GDM1 (cell line): ENCODE data around the gene PYCR2.

ENCODE experiments used
- DNase-seq: peaks from one replicate; lab custom pipeline; 2025; lab: John Stamatoyannopoulos, UW

Gene PYCR2

DNA sequence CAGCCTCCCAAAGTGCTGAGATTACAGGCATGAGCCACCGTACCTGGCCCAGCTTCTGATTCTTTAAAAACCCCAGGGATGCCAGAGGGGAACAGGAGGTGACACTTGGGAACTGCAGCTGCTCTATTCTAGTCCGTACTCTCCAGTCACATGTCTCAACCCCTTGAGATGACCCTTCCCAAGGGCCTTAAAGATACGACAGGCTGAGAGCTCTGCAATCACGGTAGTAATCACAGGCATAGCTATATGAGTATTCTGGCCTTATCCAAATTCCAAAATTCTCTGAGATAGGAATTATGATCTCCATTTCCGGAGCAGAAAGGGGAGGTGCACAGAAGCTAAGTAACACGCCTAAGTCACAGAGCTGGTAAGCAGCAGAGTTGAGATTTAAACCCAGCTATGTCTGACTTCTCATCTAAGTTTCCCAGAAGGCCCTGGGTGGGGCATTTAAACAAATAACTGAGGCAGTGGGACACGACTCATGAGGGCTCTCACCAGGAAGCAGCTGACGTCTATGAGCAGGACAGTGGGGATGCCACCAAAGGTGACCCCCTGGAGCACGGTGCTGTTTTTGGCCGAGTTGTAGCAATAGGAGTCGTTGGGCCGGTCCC is 47.0 kb downstream of the PYCR2 start:
- DNase-seq: no peak

DNA sequence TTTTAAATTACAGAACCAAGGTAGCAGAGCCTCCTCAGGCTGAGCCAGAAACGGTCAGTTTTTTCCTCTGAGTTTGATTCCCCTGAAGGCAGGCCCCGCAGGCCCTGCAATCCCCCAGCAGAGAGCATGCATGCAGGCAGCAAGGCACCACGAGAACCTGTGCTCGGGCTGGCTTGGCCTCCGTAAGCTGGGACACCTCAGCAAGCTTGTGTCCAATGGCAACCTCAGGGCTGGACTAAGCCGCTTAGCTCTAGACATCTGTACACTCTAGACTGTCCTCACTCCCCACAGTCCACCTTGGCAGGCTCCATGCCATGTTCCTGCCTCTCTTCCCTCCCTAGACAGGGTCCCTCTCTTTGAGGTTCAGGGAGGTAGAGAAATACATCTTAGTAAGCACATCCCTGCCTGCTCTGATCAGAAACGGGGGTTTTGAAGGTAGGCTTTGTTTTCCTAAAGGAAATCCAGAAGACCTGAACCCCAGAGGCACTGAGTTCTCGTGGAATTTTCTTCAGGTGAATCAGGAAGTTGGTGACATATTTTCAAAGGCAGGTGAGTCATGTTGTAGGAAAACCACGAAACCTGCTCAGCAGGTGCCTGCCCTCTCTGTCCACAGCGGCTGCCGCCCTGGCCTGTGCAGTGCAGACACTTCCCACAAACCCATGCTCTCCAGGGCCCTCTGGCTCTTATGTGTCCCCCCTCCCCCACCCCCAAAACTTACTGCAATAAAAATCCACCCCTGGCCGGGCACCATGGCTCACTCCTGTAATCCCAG is 48.8 kb downstream of the PYCR2 start:
- no peak for DNase-seq

DNA sequence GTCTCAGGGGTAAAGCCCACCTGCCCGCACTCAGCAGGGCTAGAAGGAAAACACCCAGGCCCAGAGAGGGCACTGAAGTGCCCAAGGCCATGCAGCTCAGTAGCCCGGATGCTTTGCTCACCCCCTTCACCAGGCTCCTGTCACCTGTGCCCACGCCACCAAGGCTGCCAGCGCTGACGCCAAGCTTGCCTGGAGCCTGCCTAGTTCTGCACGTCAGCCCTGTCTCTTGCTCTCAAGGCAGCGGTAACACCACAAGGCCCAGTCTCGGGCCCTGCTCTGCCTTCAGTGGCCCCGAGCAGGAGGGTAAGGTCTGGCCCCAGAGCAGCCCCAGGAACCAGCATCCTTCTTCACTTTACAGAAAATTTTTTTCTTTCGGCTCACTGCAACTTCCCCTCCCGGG is 49.6 kb downstream of the PYCR2 start:
- DNase-seq: no peak

DNA sequence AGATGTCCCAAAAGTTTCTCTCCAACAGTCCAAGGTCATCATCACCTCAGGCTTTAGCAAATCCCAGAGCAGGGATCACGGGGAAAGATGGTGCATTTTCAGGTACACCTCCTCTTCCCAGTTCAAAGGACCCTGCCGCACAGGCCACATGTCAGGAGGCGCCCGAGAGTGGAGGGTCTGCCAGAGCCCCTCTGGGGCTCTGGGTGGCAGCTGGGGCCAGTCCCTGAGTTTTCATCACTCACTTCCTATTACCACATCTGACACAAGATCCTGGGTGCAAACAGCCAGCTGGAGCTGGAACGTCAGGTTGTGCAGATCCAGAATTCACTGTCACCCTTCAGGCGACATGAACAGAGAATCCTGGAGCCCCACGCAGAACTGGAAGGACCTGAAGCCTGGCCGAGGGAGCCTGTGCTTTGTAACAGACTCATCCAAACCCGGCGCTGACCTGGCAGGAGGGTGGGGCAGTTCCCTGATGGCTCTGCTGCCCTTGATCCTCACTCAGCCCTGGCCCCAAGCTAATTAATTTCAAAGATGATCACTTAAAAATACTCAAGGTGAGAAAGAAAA is 50.7 kb downstream of the PYCR2 start:
- no peak for DNase-seq

DNA sequence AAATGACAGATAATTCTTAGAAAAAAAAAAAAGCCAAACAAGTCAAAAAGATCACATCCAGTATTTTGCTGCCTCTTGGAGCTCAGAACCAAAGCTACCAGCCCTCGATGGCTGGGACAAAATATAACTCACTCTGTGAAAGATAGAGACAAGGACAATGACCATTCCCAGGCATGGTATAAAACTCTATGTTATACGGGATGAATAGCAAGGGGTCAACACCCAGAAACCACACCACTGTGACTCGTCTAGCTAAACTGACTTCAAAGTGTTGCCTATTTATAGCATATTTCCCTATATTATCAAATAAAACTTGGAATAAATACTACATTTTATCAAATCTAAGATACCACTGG is 52.0 kb downstream of the PYCR2 start:
- no peak for DNase-seq

DNA sequence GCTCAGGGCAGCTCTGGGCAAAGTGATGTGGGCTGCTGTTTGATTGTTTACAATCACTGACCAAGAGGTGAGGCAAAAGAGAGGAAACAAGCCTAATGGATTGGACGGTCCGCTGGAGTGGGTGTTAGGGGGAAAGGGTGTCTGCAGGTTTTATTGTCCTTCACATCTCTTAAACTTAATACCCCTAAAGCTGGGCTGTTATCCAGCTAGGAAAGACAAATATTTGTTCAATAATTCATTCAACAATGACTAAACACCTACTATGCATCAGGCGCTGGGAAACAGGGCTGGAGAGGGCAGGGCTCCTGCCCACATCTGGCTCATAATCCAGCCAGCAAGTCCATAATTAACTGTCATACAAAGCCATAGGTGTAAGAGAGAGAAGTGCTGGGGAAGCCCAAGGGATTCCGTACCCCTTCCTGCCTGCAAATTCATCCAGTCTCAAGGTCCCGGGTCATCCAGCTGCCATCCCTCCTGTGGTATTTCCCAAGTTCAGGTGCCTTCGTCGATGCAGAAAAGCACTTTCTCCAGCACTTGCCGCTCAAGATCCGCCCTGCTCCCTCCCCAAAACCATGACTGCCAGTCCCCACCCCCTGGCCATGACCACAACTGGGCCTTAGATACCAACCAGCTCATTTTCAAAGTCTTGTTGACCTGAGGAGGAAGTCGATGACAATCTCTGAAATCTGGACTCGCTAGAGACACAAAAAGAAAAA is 52.5 kb downstream of the PYCR2 start:
- DNase-seq: no peak

DNA sequence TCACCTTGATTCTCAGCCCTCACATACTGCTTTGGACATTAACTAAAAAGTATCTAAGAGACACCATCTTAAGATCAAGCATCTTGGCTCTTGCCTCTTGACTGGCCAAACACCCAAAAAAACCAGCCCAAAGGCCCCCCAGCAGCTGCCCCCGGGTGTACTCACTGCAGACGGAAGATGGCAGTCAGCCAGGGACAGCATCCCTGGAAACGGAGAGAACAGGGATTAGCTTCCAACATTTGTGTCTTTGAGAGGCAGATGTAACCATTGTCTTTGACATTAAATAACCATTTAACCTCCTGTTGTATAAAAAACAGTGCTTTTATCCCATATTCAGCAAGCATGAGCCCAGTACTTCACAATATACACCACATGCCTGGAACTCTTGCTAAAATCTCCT is 53.1 kb downstream of the PYCR2 start:
- no peak for DNase-seq
